ENCODE results near the gene APOC1.

Gene APOC1

DNA sequence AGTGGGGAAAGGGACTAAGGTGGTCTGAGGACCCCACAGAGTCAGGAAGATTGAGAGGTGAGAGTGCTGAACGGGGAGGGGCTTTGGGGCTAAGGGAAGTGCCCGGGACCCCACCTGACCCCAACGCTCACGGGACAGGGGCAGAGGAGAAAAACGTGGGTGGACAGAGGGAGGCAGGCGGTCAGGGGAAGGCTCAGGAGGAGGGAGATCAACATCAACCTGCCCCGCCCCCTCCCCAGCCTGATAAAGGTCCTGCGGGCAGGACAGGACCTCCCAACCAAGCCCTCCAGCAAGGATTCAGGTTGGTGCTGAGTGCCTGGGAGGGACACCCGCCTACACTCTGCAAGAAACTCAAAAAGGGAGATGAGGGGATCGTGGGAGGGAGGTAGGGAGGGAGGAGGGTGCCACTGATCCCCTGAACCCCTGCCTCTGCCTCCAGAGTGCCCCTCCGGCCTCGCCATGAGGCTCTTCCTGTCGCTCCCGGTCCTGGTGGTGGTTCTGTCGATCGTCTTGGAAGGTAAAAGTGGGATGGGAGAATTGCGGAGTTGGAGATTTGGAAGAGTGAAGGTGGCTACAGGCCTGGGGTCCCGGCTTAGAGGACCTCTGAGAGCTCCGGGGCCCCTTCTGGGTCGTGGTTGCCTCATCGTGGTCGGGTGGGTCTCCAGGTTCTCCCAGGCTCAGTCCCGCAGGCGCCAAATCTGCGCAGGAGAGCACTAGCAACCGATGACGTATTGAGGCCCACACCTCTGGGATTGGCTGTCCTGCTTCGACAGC lies at the start of gene APOC1:
TSS of gene APOC1 (plus strand) at position 176 of the 774 bp plus-strand sequence. CDS start at position 460, 284 bp downstream.
- H3K4me3 ChIP-seq (ENCODE audit: low read depth, low read length): peak within 1 kb of the TSS; percentile 60
- peak; percentile 65 for DNase-seq (ENCODE audit: low read depth)

DNA sequence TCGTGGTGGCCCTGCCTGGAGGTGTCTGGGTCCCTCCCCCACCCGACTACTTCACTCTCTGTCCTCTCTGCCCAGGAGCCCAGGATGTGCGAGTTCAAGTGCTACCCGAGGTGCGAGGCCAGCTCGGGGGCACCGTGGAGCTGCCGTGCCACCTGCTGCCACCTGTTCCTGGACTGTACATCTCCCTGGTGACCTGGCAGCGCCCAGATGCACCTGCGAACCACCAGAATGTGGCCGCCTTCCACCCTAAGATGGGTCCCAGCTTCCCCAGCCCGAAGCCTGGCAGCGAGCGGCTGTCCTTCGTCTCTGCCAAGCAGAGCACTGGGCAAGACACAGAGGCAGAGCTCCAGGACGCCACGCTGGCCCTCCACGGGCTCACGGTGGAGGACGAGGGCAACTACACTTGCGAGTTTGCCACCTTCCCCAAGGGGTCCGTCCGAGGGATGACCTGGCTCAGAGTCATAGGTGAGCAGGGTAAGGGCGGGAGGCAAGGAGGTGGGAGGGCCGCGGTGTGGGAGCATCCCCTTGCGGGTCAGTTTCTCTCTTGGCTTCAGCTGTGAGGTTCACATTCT lies 49.1 kb upstream of the APOC1 start:
- H3K4me3 ChIP-seq (ENCODE audit: low read depth, low read length): no peak overlapping the region
- TF ChIP-seq CTCF (IDR thresholded peaks at IDR 0.05; ENCODE audit: low read depth, low read length, missing control alignments): no peak
- no peak for DNase-seq (ENCODE audit: low read depth)

DNA sequence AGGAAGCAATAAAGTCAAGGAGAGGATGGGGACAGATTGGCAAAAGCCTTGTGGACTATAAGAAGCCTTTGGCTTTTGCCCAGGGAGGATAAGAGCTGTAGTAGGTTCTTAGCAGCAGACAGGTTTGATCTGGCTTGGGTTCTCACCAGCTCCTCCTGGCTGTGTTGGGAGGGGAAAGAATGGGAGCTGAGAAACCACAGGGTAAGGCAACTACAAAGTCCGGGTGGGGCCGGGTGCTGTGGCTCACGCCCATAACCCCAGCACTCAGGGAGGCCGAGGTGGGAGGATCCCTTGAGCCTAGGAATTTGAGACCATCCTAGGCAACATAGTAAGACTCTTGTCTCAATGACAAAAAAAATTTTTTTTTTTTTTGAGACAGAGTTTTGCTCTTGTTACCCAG lies 47.7 kb upstream of the APOC1 start:
- no peak for TF ChIP-seq CTCF (IDR thresholded peaks at IDR 0.05; ENCODE audit: low read depth, low read length, missing control alignments)
- H3K4me3 ChIP-seq (ENCODE audit: low read depth, low read length): no peak overlapping the region
- no peak for DNase-seq (ENCODE audit: low read depth)

GRCh38 chr19:44867578-44867977 lies 46.8 kb upstream of the APOC1 start:
- DNase-seq (ENCODE audit: low read depth): no peak
- no peak for TF ChIP-seq CTCF (IDR thresholded peaks at IDR 0.05; ENCODE audit: low read depth, low read length, missing control alignments)
- no peak overlapping the region for H3K4me3 ChIP-seq (ENCODE audit: low read depth, low read length)

- no peak for DNase-seq (ENCODE audit: low read depth)
Observed at GRCh38 chr19:44869733-44870470, 44.5 kb upstream of the APOC1 start.

DNA sequence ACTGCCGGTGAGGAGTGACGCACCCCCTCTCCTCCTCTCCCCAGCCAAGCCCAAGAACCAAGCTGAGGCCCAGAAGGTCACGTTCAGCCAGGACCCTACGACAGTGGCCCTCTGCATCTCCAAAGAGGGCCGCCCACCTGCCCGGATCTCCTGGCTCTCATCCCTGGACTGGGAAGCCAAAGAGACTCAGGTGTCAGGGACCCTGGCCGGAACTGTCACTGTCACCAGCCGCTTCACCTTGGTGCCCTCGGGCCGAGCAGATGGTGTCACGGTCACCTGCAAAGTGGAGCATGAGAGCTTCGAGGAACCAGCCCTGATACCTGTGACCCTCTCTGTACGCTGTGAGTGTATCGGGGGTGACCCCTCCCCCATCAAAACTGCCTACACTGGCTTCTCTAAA lies 42.6 kb upstream of the APOC1 start:
- no peak for TF ChIP-seq CTCF (IDR thresholded peaks at IDR 0.05; ENCODE audit: low read depth, low read length, missing control alignments)
- no peak overlapping the region for H3K4me3 ChIP-seq (ENCODE audit: low read depth, low read length)
- DNase-seq (ENCODE audit: low read depth): no peak

More at GRCh38 chr19:44869733-44870470, 44.5 kb upstream of the APOC1 start:
- H3K4me3 ChIP-seq (ENCODE audit: low read depth, low read length): no peak overlapping the region
- no peak for TF ChIP-seq CTCF (IDR thresholded peaks at IDR 0.05; ENCODE audit: low read depth, low read length, missing control alignments)

GRCh38 chr19:44872661-44873060 lies 41.7 kb upstream of the APOC1 start:
- DNase-seq (ENCODE audit: low read depth): no peak
- TF ChIP-seq CTCF (IDR thresholded peaks at IDR 0.05; ENCODE audit: low read depth, low read length, missing control alignments): no peak
- no peak overlapping the region for H3K4me3 ChIP-seq (ENCODE audit: low read depth, low read length)

Measured in GM12864 (cell line).